Measurements from ENCODE around the gene C22orf15. TPM values are rescaled to one million over a fixed set of nuclear protein-coding genes. Genes with fewer than 3 reads are reported as not detected.

The C22orf15 gene
- total and polyA plus RNA-seq, 9 of the 15 experiments (the other 6 are each of a cell fraction or from before 2014, with no cell fraction given) = 0.07 TPM; not detected in 8

- TF ChIP-seq, protein P1, sequence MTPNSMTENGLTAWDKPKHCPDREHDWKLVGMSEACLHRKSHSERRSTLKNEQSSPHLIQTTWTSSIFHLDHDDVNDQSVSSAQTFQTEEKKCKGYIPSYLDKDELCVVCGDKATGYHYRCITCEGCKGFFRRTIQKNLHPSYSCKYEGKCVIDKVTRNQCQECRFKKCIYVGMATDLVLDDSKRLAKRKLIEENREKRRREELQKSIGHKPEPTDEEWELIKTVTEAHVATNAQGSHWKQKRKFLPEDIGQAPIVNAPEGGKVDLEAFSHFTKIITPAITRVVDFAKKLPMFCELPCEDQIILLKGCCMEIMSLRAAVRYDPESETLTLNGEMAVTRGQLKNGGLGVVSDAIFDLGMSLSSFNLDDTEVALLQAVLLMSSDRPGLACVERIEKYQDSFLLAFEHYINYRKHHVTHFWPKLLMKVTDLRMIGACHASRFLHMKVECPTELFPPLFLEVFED (CRISPR knock-in tag; conservative IDR thresholded peaks at IDR 0.05) = no peak
- TF ChIP-seq, protein P2, sequence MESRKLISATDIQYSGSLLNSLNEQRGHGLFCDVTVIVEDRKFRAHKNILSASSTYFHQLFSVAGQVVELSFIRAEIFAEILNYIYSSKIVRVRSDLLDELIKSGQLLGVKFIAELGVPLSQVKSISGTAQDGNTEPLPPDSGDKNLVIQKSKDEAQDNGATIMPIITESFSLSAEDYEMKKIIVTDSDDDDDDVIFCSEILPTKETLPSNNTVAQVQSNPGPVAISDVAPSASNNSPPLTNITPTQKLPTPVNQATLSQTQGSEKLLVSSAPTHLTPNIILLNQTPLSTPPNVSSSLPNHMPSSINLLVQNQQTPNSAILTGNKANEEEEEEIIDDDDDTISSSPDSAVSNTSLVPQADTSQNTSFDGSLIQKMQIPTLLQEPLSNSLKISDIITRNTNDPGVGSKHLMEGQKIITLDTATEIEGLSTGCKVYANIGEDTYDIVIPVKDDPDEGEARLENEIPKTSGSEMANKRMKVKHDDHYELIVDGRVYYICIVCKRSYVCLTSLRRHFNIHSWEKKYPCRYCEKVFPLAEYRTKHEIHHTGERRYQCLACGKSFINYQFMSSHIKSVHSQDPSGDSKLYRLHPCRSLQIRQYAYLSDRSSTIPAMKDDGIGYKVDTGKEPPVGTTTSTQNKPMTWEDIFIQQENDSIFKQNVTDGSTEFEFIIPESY (CRISPR knock-in tag; IDR thresholded peaks at IDR 0.05) = peak; percentile 30; the same call in 1 of the 2 replicates
- peak; percentile 66 for TF ChIP-seq CXXC5 (CRISPR knock-in tag; IDR thresholded peaks at IDR 0.05)
- TF ChIP-seq, protein P3, sequence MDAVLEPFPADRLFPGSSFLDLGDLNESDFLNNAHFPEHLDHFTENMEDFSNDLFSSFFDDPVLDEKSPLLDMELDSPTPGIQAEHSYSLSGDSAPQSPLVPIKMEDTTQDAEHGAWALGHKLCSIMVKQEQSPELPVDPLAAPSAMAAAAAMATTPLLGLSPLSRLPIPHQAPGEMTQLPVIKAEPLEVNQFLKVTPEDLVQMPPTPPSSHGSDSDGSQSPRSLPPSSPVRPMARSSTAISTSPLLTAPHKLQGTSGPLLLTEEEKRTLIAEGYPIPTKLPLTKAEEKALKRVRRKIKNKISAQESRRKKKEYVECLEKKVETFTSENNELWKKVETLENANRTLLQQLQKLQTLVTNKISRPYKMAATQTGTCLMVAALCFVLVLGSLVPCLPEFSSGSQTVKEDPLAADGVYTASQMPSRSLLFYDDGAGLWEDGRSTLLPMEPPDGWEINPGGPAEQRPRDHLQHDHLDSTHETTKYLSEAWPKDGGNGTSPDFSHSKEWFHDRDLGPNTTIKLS (IDR thresholded peaks at IDR 0.05; ENCODE audit: borderline replicate concordance, low read depth) = peak; percentile 36; the same call in 1 of the 2 replicates
- TF ChIP-seq PCBP2 (IDR thresholded peaks at IDR 0.05; ENCODE audit: low read depth, low read length, poor library complexity, severe bottlenecking) = no peak
- TF ChIP-seq GABPB2 (CRISPR knock-in tag; conservative IDR thresholded peaks at IDR 0.05) = no peak
- peak in 2 of 3 experiments; percentile 10; a peak in 1 of 6 replicates for TF ChIP-seq CTCF (IDR thresholded peaks at IDR 0.05 in 2 of 3, conservative IDR thresholded peaks at IDR 0.05 in 1 of 3; ENCODE audit: insufficient read depth in 2 of 3, low read depth in 1 of 3, low read length in 3 of 3)
- peak; percentile 26; the same call in 1 of the 2 replicates for TF ChIP-seq SAFB (IDR thresholded peaks at IDR 0.05; ENCODE audit: borderline replicate concordance, low read depth, low read length)
- TF ChIP-seq USF1 (CRISPR knock-in tag; IDR thresholded peaks at IDR 0.05) = no peak
- no peak for TF ChIP-seq HMG20B (CRISPR knock-in tag; IDR thresholded peaks at IDR 0.05)
- TF ChIP-seq STAT5A (IDR thresholded peaks at IDR 0.05; ENCODE audit: borderline replicate concordance, low read length) = no peak
- TF ChIP-seq ZNF511 (CRISPR knock-in tag; IDR thresholded peaks at IDR 0.05) = no peak
- peak; percentile 56 for TF ChIP-seq RBFOX2 (IDR thresholded peaks at IDR 0.05; ENCODE audit: low read depth, low read length)
- TF ChIP-seq SRSF9 (IDR thresholded peaks at IDR 0.05; ENCODE audit: borderline replicate concordance, low read depth, low read length) = no peak
- TF ChIP-seq, protein P4, sequence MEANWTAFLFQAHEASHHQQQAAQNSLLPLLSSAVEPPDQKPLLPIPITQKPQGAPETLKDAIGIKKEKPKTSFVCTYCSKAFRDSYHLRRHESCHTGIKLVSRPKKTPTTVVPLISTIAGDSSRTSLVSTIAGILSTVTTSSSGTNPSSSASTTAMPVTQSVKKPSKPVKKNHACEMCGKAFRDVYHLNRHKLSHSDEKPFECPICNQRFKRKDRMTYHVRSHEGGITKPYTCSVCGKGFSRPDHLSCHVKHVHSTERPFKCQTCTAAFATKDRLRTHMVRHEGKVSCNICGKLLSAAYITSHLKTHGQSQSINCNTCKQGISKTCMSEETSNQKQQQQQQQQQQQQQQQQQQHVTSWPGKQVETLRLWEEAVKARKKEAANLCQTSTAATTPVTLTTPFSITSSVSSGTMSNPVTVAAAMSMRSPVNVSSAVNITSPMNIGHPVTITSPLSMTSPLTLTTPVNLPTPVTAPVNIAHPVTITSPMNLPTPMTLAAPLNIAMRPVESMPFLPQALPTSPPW (CRISPR knock-in tag; IDR thresholded peaks at IDR 0.05) = peak; percentile 22; the same call in 1 of the 2 replicates
These were observed 10.1 kb downstream of the C22orf15 start, which contains the start of gene MMP11 (continued) for GRCh38 chr22:23772649-23773473.
